ENCODE results near the gene PPP2R2B. TPM values are rescaled to one million over a fixed set of nuclear protein-coding genes. Genes with fewer than 3 reads are reported as not detected.

The PPP2R2B gene
- total and polyA plus RNA-seq, 2 of the 4 experiments (the other 2 are of a cell fraction) = not detected

GRCh38 chr5:146622391-146622790, 256.2 kb downstream of the PPP2R2B start:
- no peak overlapping the region for H3K27ac ChIP-seq (ENCODE audit: insufficient read depth, low read length)
- peaks cover 3% of the 10 kb centered on the region; the same call in 1 of the 2 replicates for H3K9me3 ChIP-seq (ENCODE audit: control insufficient read depth, insufficient read depth, low read length)
- no peak overlapping the region for H3K9ac ChIP-seq (ENCODE audit: low read depth, low read length)
- no peak overlapping the region for H4K8ac ChIP-seq (ENCODE audit: low read depth in 2 of 2, low read length in 2 of 2)
- H3K56ac ChIP-seq (ENCODE audit: extremely low read depth, insufficient read depth, low read length) = no peak overlapping the region
- H3K36me3 ChIP-seq (ENCODE audit: control insufficient read depth, insufficient read depth, low read length) = no peaks in the 10 kb centered on the region
- no peak overlapping the region for H2BK5ac ChIP-seq (ENCODE audit: low read depth, low read length, poor library complexity, severe bottlenecking)
- H2BK20ac ChIP-seq (ENCODE audit: low read depth, low read length) = no peak overlapping the region
- ATAC-seq (ENCODE audit: low read depth) = no peak
- no TSS peak for BruUV-seq (replicated peaks)
- no peak overlapping the region for H4K5ac ChIP-seq (ENCODE audit: low read depth, low read length)
- CTCF ChIA-PET = no interaction called here
- no peak overlapping the region for H2BK15ac ChIP-seq (ENCODE audit: low read depth, low read length)
- in situ Hi-C loops (cut with MboI; ENCODE audit: low sequenced_read_pairs) = no loop called here
- H3K23ac ChIP-seq (ENCODE audit: low read depth, low read length) = no peak overlapping the region
- WGBS, 2 experiments (ENCODE audit: extremely low coverage in 2 of 2, insufficient read length in 1 of 2) = no CpG with 5 or more reads among the region's 1 CpG
- no peak overlapping the region for H3K14ac ChIP-seq (replicated peaks; ENCODE audit: low read depth, low read length)
- POLR2A ChIA-PET (ENCODE audit: unreplicated experiment) = no interaction called here
- H2AFZ ChIP-seq (replicated peaks; ENCODE audit: low read length, poor library complexity) = no peak overlapping the region
- DNase-seq = no peak
- no peaks in the 10 kb centered on the region for H3K9me1 ChIP-seq (ENCODE audit: insufficient read depth, low read length)
- no peak overlapping the region for H3K4me3 ChIP-seq (ENCODE audit: insufficient read depth, low read depth, low read length)
- no peak overlapping the region for H3K4me2 ChIP-seq (ENCODE audit: low read depth, low read length)
- H3K79me1 ChIP-seq (ENCODE audit: low read depth in 1 of 2, low read length in 2 of 2) = no peaks in the 10 kb centered on the region
- H4K91ac ChIP-seq (ENCODE audit: insufficient read depth, low read depth, low read length) = no peak overlapping the region
- H2BK120ac ChIP-seq (ENCODE audit: low read depth, low read length) = no peak overlapping the region
- no peaks in the 10 kb centered on the region for H3K27me3 ChIP-seq (ENCODE audit: control insufficient read depth, insufficient read depth, low read length)
- no peak overlapping the region for H3K18ac ChIP-seq (ENCODE audit: low read depth, low read length)
- H2AK5ac ChIP-seq (ENCODE audit: low read depth, low read length) = no peak overlapping the region
- H3K4ac ChIP-seq (ENCODE audit: low read depth, low read length) = no peak overlapping the region
- TF ChIP-seq RCOR1 (IDR thresholded peaks at IDR 0.05; ENCODE audit: insufficient replicate concordance, low read length) (no peak), CEBPB (IDR thresholded peaks at IDR 0.05; ENCODE audit: low read depth, low read length) (no peak), BHLHE40 (IDR thresholded peaks at IDR 0.05; ENCODE audit: low read depth, low read length) (no peak), MXI1 (IDR thresholded peaks at IDR 0.05; ENCODE audit: borderline replicate concordance, low read depth, low read length) (no peak), USF2 (IDR thresholded peaks at IDR 0.05; ENCODE audit: low read depth, low read length) (no peak), FOS (IDR thresholded peaks at IDR 0.05; ENCODE audit: low read depth, low read length) (no peak), CTCF (conservative IDR thresholded peaks at IDR 0.05; ENCODE audit: low read depth, low read length) (peak; percentile 22; the same call in 1 of the 2 replicates), MAFK (IDR thresholded peaks at IDR 0.05; ENCODE audit: low read depth, low read length) (no peak)
- intact Hi-C loops (cut with micrococcal nuclease) = no loop called here
- no peaks in the 10 kb centered on the region for H4K20me1 ChIP-seq (ENCODE audit: insufficient read depth, low read length)
- dilution Hi-C loops (cut with HindIII; ENCODE audit: low sequenced_read_pairs, unreplicated experiment) = no loop called here
- no peak overlapping the region for H2AK9ac ChIP-seq (replicated peaks; ENCODE audit: low read depth, low read length, poor library complexity)
- no peaks in the 10 kb centered on the region for H3K4me1 ChIP-seq (ENCODE audit: control insufficient read depth, insufficient read depth, low read length)
